ENCODE data around the gene LXN. TPM values are rescaled to one million over a fixed set of nuclear protein-coding genes. Genes with fewer than 3 reads are reported as not detected.

The LXN gene
- total and polyA plus RNA-seq, 2 of the 4 experiments (the other 2 are of a cell fraction): 93.6 to 155 TPM

DNA sequence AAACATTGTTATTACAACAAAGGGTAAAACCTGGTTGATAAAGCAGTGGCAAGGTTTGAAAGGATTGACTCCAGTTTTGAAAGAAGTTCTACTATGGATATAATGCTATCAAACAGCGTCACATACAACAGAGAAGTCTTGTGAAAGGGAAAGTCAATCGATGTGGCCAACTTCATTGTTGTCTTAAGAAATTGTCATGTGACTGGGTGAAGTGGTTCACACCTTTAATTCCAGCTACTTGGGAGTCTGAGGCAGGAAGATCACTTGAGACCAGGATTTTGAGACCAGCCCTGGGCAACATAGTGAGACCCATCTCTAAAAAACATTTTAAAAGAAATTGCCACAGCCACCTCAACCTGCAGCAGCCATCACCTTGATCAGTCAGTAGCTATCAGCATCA lies 6.2 kb upstream of the LXN start:
- in situ Hi-C loops (cut with MboI; ENCODE audit: low sequenced_read_pairs) (no loop called here), dilution Hi-C loops (cut with HindIII; ENCODE audit: low sequenced_read_pairs, unreplicated experiment) (no loop called here), intact Hi-C loops (cut with micrococcal nuclease) (no loop called here)
- ATAC-seq (ENCODE audit: low read depth) (no peak), DNase-seq (no peak)
- POLR2A ChIA-PET (ENCODE audit: unreplicated experiment): interaction anchor here (0.5 kb wide), 1 partner anchor 32 kb away, joined by 5 read pairs; no protein-coding TSS in a partner anchor
- Histone ChIP-seq H3K4ac (ENCODE audit: low read depth, low read length) (no peak overlapping the region), H4K20me1 (ENCODE audit: insufficient read depth, low read length) (no peaks in the 10 kb centered on the region), H3K14ac (replicated peaks; ENCODE audit: low read depth, low read length) (no peak overlapping the region), H3K23ac (ENCODE audit: low read depth, low read length) (no peak overlapping the region), H2AK9ac (replicated peaks; ENCODE audit: low read depth, low read length, poor library complexity) (no peak overlapping the region), H3K9ac (ENCODE audit: low read depth, low read length) (no peak overlapping the region), H3K4me2 (ENCODE audit: low read depth, low read length) (no peak overlapping the region), H3K79me1 (ENCODE audit: low read depth in 1 of 2, low read length in 2 of 2) (peaks cover 5 to 14% of the 10 kb centered on the region in 2 experiments; a peak in 3 of 4 replicates), H4K91ac (ENCODE audit: insufficient read depth, low read depth, low read length) (no peak overlapping the region), H2BK5ac (ENCODE audit: low read depth, low read length, poor library complexity, severe bottlenecking) (no peak overlapping the region), H3K4me3 (ENCODE audit: insufficient read depth, low read depth, low read length) (no peak overlapping the region), H3K36me3 (ENCODE audit: control insufficient read depth, insufficient read depth, low read length) (no peaks in the 10 kb centered on the region), H2AK5ac (ENCODE audit: low read depth, low read length) (no peak overlapping the region; the same call in 1 of the 2 replicates), H3K56ac (ENCODE audit: extremely low read depth, insufficient read depth, low read length) (no peak overlapping the region), H4K5ac (ENCODE audit: low read depth, low read length) (no peak overlapping the region), H2BK20ac (ENCODE audit: low read depth, low read length) (no peak overlapping the region), H3K27ac (ENCODE audit: insufficient read depth, low read length) (no peak overlapping the region), H3K27me3 (ENCODE audit: control insufficient read depth, insufficient read depth, low read length) (no peaks in the 10 kb centered on the region), H2BK15ac (ENCODE audit: low read depth, low read length) (0 out of 3 replicates have a peak overlapping the region, but pooled peaks have one; percentile 16), H2AFZ (replicated peaks; ENCODE audit: low read length, poor library complexity) (no peak overlapping the region), H3K18ac (ENCODE audit: low read depth, low read length) (no peak overlapping the region), H3K9me1 (ENCODE audit: insufficient read depth, low read length) (peaks cover 4% of the 10 kb centered on the region; the same call in 1 of the 2 replicates), H2BK120ac (ENCODE audit: low read depth, low read length) (no peak overlapping the region), H3K4me1 (ENCODE audit: control insufficient read depth, insufficient read depth, low read length) (no peaks in the 10 kb centered on the region; the same call in 1 of the 2 replicates), H4K8ac (ENCODE audit: low read depth in 2 of 2, low read length in 2 of 2) (no peak overlapping the region), H3K9me3 (ENCODE audit: control insufficient read depth, insufficient read depth, low read length) (no peaks in the 10 kb centered on the region)
- no CpG with 5 or more reads among the region's 2 CpGs for WGBS, 2 experiments (ENCODE audit: extremely low coverage in 2 of 2, insufficient read length in 1 of 2)
- TF ChIP-seq NFE2L2 (IDR thresholded peaks at IDR 0.05; ENCODE audit: low read depth, low read length): no peak
- no peak for TF ChIP-seq ELK1 (IDR thresholded peaks at IDR 0.05; ENCODE audit: borderline replicate concordance, low read depth, low read length)
- no peak for TF ChIP-seq CEBPB (IDR thresholded peaks at IDR 0.05; ENCODE audit: low read depth, low read length)
- TF ChIP-seq, protein P1, sequence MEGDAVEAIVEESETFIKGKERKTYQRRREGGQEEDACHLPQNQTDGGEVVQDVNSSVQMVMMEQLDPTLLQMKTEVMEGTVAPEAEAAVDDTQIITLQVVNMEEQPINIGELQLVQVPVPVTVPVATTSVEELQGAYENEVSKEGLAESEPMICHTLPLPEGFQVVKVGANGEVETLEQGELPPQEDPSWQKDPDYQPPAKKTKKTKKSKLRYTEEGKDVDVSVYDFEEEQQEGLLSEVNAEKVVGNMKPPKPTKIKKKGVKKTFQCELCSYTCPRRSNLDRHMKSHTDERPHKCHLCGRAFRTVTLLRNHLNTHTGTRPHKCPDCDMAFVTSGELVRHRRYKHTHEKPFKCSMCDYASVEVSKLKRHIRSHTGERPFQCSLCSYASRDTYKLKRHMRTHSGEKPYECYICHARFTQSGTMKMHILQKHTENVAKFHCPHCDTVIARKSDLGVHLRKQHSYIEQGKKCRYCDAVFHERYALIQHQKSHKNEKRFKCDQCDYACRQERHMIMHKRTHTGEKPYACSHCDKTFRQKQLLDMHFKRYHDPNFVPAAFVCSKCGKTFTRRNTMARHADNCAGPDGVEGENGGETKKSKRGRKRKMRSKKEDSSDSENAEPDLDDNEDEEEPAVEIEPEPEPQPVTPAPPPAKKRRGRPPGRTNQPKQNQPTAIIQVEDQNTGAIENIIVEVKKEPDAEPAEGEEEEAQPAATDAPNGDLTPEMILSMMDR (conservative IDR thresholded peaks at IDR 0.05; ENCODE audit: low read depth, low read length): no peak
- TF ChIP-seq FOS (IDR thresholded peaks at IDR 0.05; ENCODE audit: low read depth, low read length): no peak
- TF ChIP-seq POLR2A (IDR thresholded peaks at IDR 0.05; ENCODE audit: low read depth, low read length): no peak
- TF ChIP-seq SMC3 (IDR thresholded peaks at IDR 0.05; ENCODE audit: low read depth, low read length): no peak
- no peak for TF ChIP-seq MXI1 (IDR thresholded peaks at IDR 0.05; ENCODE audit: borderline replicate concordance, low read depth, low read length)
- no peak for TF ChIP-seq MAFK (IDR thresholded peaks at IDR 0.05; ENCODE audit: low read depth, low read length)
- no peak for TF ChIP-seq RAD21 (IDR thresholded peaks at IDR 0.05; ENCODE audit: low read length)
- TF ChIP-seq BHLHE40 (IDR thresholded peaks at IDR 0.05; ENCODE audit: low read depth, low read length): no peak
- no peak for TF ChIP-seq CHD1 (IDR thresholded peaks at IDR 0.05; ENCODE audit: low read depth, low read length)
- no peak for TF ChIP-seq RFX5 (IDR thresholded peaks at IDR 0.05; ENCODE audit: low read depth, low read length)
- no peak for TF ChIP-seq USF2 (IDR thresholded peaks at IDR 0.05; ENCODE audit: low read depth, low read length)
- no peak for TF ChIP-seq RCOR1 (IDR thresholded peaks at IDR 0.05; ENCODE audit: insufficient replicate concordance, low read length)
- no peak for TF ChIP-seq MAZ (IDR thresholded peaks at IDR 0.05; ENCODE audit: borderline replicate concordance, low read depth, low read length)
- no TSS peak for BruUV-seq (replicated peaks)
- CTCF ChIA-PET: interaction anchor here (0.5 to 2.2 kb wide), 3 partner anchors 9 to 48 kb away, joined by 3 to 8 read pairs (median 4); no protein-coding TSS in a partner anchor

All from IMR-90 (cell line).